IMR-90 (cell line): Measurements from ENCODE around the gene NPAS2. TPM values are rescaled to one million over a fixed set of nuclear protein-coding genes. Genes with fewer than 3 reads are reported as not detected.

Experiments
- ATAC-seq: fragments of 200-7000 bp; cut with Tn5 transposase; 2 replicates; pipeline ENCODE4 v1.9.1; 2020; ENCODE audit warnings: low read depth, mild to moderate bottlenecking, moderate library complexity
- BruUV-seq: library from RNA; stranded (reverse); fragments of 400-500 nt; replicated peaks from 2 replicates; lab custom pipeline; 2021; lab: Mats Ljungman, UMichigan
- CTCF ChIA-PET: fragments of 300-600 bp; formaldehyde crosslinking; extraction: SDS; loops from one replicate; lab custom pipeline; 2021; ENCODE audit warnings: antibody characterized with exemption; lab: Yijun Ruan, JAX
- POLR2A ChIA-PET: fragments of 300-600 bp; sonication (Branson Sonifier 250); formaldehyde crosslinking; loops from one replicate; lab custom pipeline; 2022; ENCODE audit warnings: antibody characterized with exemption; ENCODE audit not compliant: unreplicated experiment; lab: Charles Lee
- DNase-seq: peaks from one replicate; pipeline ENCODE4 v3.0.0; 2013
- H2AFZ ChIP-seq: replicated peaks from 2 replicates; pipeline ENCODE3; 2013; ENCODE audit warnings: low read length, mild to moderate bottlenecking; ENCODE audit not compliant: poor library complexity
- H2AK5ac ChIP-seq: 2 replicates; pipeline ENCODE4 v1.6.1; 2013; ENCODE audit warnings: low read depth, low read length, inconsistent platforms
- H2AK9ac ChIP-seq: replicated peaks from 2 replicates; pipeline ENCODE3; 2013; ENCODE audit warnings: mild to moderate bottlenecking, low read depth, low read length, moderate library complexity; ENCODE audit not compliant: poor library complexity
- H2BK120ac ChIP-seq: 2 replicates; pipeline ENCODE4 v1.6.1; 2013; ENCODE audit warnings: low read depth, low read length, inconsistent platforms
- H2BK15ac ChIP-seq: 3 replicates; pipeline ENCODE4 v1.6.1; 2013; ENCODE audit warnings: low read depth, low read length, inconsistent platforms
- H2BK20ac ChIP-seq: 2 replicates; pipeline ENCODE4 v1.6.1; 2013; ENCODE audit warnings: low read depth, mild to moderate bottlenecking, inconsistent platforms, low read length, moderate library complexity
- H2BK5ac ChIP-seq: 2 replicates; pipeline ENCODE4 v1.6.1; 2013; ENCODE audit warnings: mild to moderate bottlenecking, low read depth, low read length, inconsistent platforms; ENCODE audit not compliant: poor library complexity, severe bottlenecking
- H3K14ac ChIP-seq: replicated peaks from 2 replicates; pipeline ENCODE4 v1.6.1; 2013; ENCODE audit warnings: low read depth, low read length, inconsistent platforms
- H3K18ac ChIP-seq: 2 replicates; pipeline ENCODE4 v1.6.1; 2013; ENCODE audit warnings: low read depth, low read length, control low read depth
- H3K23ac ChIP-seq: 2 replicates; pipeline ENCODE4 v1.6.1; 2013; ENCODE audit warnings: low read depth, low read length, inconsistent platforms
- H3K27ac ChIP-seq: 2 replicates; pipeline ENCODE4 v1.5.1; 2013; ENCODE audit warnings: mild to moderate bottlenecking, control low read depth, low read length; ENCODE audit not compliant: insufficient read depth
- H3K27me3 ChIP-seq: 2 replicates; pipeline ENCODE4 v1.6.1; 2013; ENCODE audit warnings: low read length; ENCODE audit not compliant: control insufficient read depth, insufficient read depth
- H3K36me3 ChIP-seq: 2 replicates; pipeline ENCODE4 v1.6.1; 2013; ENCODE audit warnings: low read length, mixed read lengths; ENCODE audit not compliant: control insufficient read depth, insufficient read depth
- H3K4ac ChIP-seq: 2 replicates; pipeline ENCODE4 v1.6.1; 2013; ENCODE audit warnings: low read depth, low read length, inconsistent platforms
- H3K4me1 ChIP-seq: 2 replicates; pipeline ENCODE4 v1.6.1; 2013; ENCODE audit warnings: low read length, mixed read lengths; ENCODE audit not compliant: control insufficient read depth, insufficient read depth
- H3K4me2 ChIP-seq: 2 replicates; pipeline ENCODE4 v1.6.1; 2013; ENCODE audit warnings: low read depth, mild to moderate bottlenecking, control low read depth, low read length, moderate library complexity
- H3K4me3 ChIP-seq: 2 replicates; pipeline ENCODE4 v1.5.1; 2013; ENCODE audit warnings: low read depth, mild to moderate bottlenecking, control low read depth, low read length, moderate library complexity; ENCODE audit not compliant: insufficient read depth
- H3K56ac ChIP-seq: 2 replicates; pipeline ENCODE4 v1.6.1; 2013; ENCODE audit warnings: low read length, inconsistent platforms; ENCODE audit not compliant: insufficient read depth; ENCODE audit errors: extremely low read depth
- H3K79me1 ChIP-seq, 2 experiments: 2 replicates each; pipeline ENCODE4 v1.6.1; 2013; ENCODE audit warnings: low read length in 2 of 2, inconsistent platforms in 1 of 2, low read depth in 1 of 2
- H3K9ac ChIP-seq: 2 replicates; pipeline ENCODE4 v1.6.1; 2013; ENCODE audit warnings: low read depth, low read length, control low read depth
- H3K9me1 ChIP-seq: 2 replicates; pipeline ENCODE4 v1.6.1; 2013; ENCODE audit warnings: low read length, inconsistent platforms; ENCODE audit not compliant: insufficient read depth
- H3K9me3 ChIP-seq: 2 replicates; pipeline ENCODE4 v1.6.1; 2013; ENCODE audit warnings: low read length; ENCODE audit not compliant: control insufficient read depth, insufficient read depth
- H4K20me1 ChIP-seq: 2 replicates; pipeline ENCODE4 v1.6.1; 2013; ENCODE audit warnings: low read length, inconsistent platforms; ENCODE audit not compliant: insufficient read depth
- H4K5ac ChIP-seq: 2 replicates; pipeline ENCODE4 v1.6.1; 2013; ENCODE audit warnings: mild to moderate bottlenecking, low read depth, low read length, control low read depth
- H4K8ac ChIP-seq, 2 experiments: 2 replicates each; pipeline ENCODE4 v1.6.1; 2013; ENCODE audit warnings: low read depth in 2 of 2, low read length in 2 of 2, control low read depth in 1 of 2, inconsistent platforms in 1 of 2
- H4K91ac ChIP-seq: 2 replicates; pipeline ENCODE4 v1.6.1; 2013; ENCODE audit warnings: low read depth, low read length, inconsistent platforms; ENCODE audit not compliant: insufficient read depth
- BHLHE40 ChIP-seq: fragments of 150-350 bp; IDR thresholded peaks from 2 replicates; pipeline ENCODE4 v1.6.1; 2016; ENCODE audit warnings: mild to moderate bottlenecking, low read depth, low read length
- CEBPB ChIP-seq: IDR thresholded peaks from 2 replicates; pipeline ENCODE4 v1.6.1; 2012; ENCODE audit warnings: low read depth, low read length, improper control_type of control experiment
- CHD1 ChIP-seq: IDR thresholded peaks from 2 replicates; pipeline ENCODE4 v1.6.1; 2012; ENCODE audit warnings: low read depth, low read length, improper control_type of control experiment
- CTCF ChIP-seq: conservative IDR thresholded peaks from 2 replicates; pipeline ENCODE4 v1.5.1; 2012; ENCODE audit warnings: mild to moderate bottlenecking, low read depth, low read length, improper control_type of control experiment
- MAFK ChIP-seq: IDR thresholded peaks from 2 replicates; pipeline ENCODE4 v1.6.1; 2012; ENCODE audit warnings: low read depth, low read length, improper control_type of control experiment
- MAZ ChIP-seq: IDR thresholded peaks from 2 replicates; pipeline ENCODE4 v1.6.1; 2012; ENCODE audit warnings: low read depth, mild to moderate bottlenecking, low read length, improper control_type of control experiment, moderate library complexity, borderline replicate concordance
- MXI1 ChIP-seq: IDR thresholded peaks from 2 replicates; pipeline ENCODE4 v1.6.1; 2012; ENCODE audit warnings: low read depth, mild to moderate bottlenecking, low read length, moderate library complexity, borderline replicate concordance
- POLR2A ChIP-seq: IDR thresholded peaks from 2 replicates; pipeline ENCODE4 v1.6.1; 2012; ENCODE audit warnings: mild to moderate bottlenecking, low read depth, low read length
- RCOR1 ChIP-seq: IDR thresholded peaks from 2 replicates; pipeline ENCODE4 v1.6.1; 2012; ENCODE audit warnings: mild to moderate bottlenecking, low read length, improper control_type of control experiment; ENCODE audit not compliant: insufficient replicate concordance
- RFX5 ChIP-seq: IDR thresholded peaks from 2 replicates; pipeline ENCODE4 v1.8.0; 2012; ENCODE audit warnings: low read depth, mild to moderate bottlenecking, low read length, moderate library complexity
- SMC3 ChIP-seq: fragments of 150-350 bp; IDR thresholded peaks from 2 replicates; pipeline ENCODE4 v1.6.1; 2016; ENCODE audit warnings: low read depth, mild to moderate bottlenecking, antibody characterized with exemption, low read length, moderate library complexity
- WGBS, 2 experiments: methylation state at CpG; one replicate each; pipeline versions ENCODE4 v1.1.5 to v1.1.7; 2013; ENCODE audit warnings: missing lambda C conversion rate in 2 of 2; ENCODE audit not compliant: insufficient read length in 1 of 2; ENCODE audit errors: extremely low coverage in 2 of 2; 5-methylcytosine and 5-hydroxymethylcytosine counted together
- dilution Hi-C: fragments of 300-500 bp; cut with HindIII; formaldehyde crosslinking; loops from one replicate; pipeline ENCODE4 v1.14.3; 2018; ENCODE audit warnings: low sequenced_read_pairs; ENCODE audit not compliant: unreplicated experiment
- in situ Hi-C: fragments of 300-500 bp; cut with MboI; formaldehyde crosslinking; loops from 3 replicates; pipeline ENCODE4 v1.14.3; 2019; ENCODE audit warnings: low sequenced_read_pairs, inconsistent platforms, mixed read lengths
- intact Hi-C: fragments of 100-400 bp; cut with micrococcal nuclease; formaldehyde crosslinking; loops from 2 replicates; pipeline ENCODE4 v1.10.0; 2022
- polyA plus RNA-seq, 3 experiments: library from polyadenylated mRNA; depleted of rRNA; stranded (reverse); fragments of >200 nt; gene quantifications; 2 replicates each; pipeline ENCODE4 v1.2.3, GENCODE V29; 2012; ENCODE audit warnings: low replicate concordance in 1 of 3
- total RNA-seq: library from RNA; depleted of rRNA; stranded (reverse); fragments of >200 nt; gene quantifications from 2 replicates; pipeline ENCODE4 v1.2.3, GENCODE V29; 2012
- TF ChIP-seq, protein P1 (sequence below): fragments of 150-350 bp; IDR thresholded peaks from 2 replicates; pipeline ENCODE4 v1.6.1; 2017; ENCODE audit warnings: mild to moderate bottlenecking, antibody characterized with exemption, low read length, low read depth

NPAS2 gene
- total and polyA plus RNA-seq, 2 of the 4 experiments (the other 2 are of a cell fraction), result 5.2 to 14.8 TPM

GRCh38 chr2:100876231-100876860 is 56.4 kb downstream of the NPAS2 start:
- dilution Hi-C loops (no loop called here), intact Hi-C loops (no loop called here), in situ Hi-C loops (no loop called here)
- Histone ChIP-seq H4K8ac (no peak overlapping the region), H4K5ac (no peak overlapping the region), H2AK5ac (peak overlapping the region; percentile 40; the same call in 1 of the 2 replicates), H3K27me3 (no peaks in the 10 kb centered on the region), H4K91ac (no peak overlapping the region), H3K9me1 (peaks cover 19% of the 10 kb centered on the region; the same call in 1 of the 2 replicates), H3K4me1 (peaks cover 7% of the 10 kb centered on the region), H2BK120ac (no peak overlapping the region), H2BK15ac (no peak overlapping the region), H3K36me3 (peaks cover 2% of the 10 kb centered on the region; the same call in 1 of the 2 replicates), H3K23ac (no peak overlapping the region), H3K4ac (no peak overlapping the region), H2AK9ac (no peak overlapping the region), H3K79me1 (peaks cover 21 to 53% of the 10 kb centered on the region in 2 experiments), H2BK20ac (no peak overlapping the region), H2AFZ (no peak overlapping the region), H2BK5ac (no peak overlapping the region), H3K9me3 (no peaks in the 10 kb centered on the region), H3K14ac (no peak overlapping the region), H3K27ac (no peak overlapping the region), H3K18ac (no peak overlapping the region), H4K20me1 (0 out of 2 replicates have a peak, but pooled peaks cover 4% of the 10 kb centered on the region), H3K4me3 (no peak overlapping the region), H3K56ac (no peak overlapping the region), H3K4me2 (no peak overlapping the region), H3K9ac (no peak overlapping the region)
- WGBS, 2 experiments, result 97% methylated on average over 12 of the region's 15 CpGs; no CpG with 5 or more reads in 1 of the 2 experiments
- ChIA-PET POLR2A (interaction anchor here (1.1 kb wide), 1 partner anchor 21 kb away, joined by 4 read pairs; no protein-coding TSS in a partner anchor), CTCF (no interaction called here)
- peak; percentile 41 for DNase-seq
- BruUV-seq, result no TSS peak
- no peak for ATAC-seq
- TF ChIP-seq, protein P1, sequence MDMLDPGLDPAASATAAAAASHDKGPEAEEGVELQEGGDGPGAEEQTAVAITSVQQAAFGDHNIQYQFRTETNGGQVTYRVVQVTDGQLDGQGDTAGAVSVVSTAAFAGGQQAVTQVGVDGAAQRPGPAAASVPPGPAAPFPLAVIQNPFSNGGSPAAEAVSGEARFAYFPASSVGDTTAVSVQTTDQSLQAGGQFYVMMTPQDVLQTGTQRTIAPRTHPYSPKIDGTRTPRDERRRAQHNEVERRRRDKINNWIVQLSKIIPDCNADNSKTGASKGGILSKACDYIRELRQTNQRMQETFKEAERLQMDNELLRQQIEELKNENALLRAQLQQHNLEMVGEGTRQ, result no peak
- TF ChIP-seq BHLHE40 (no peak), CHD1 (no peak), CTCF (no peak), CEBPB (no peak), POLR2A (no peak), MAZ (no peak), RFX5 (no peak), MAFK (no peak), MXI1 (no peak), RCOR1 (no peak), SMC3 (no peak)
